HL-60 (cell line): ENCODE data around the gene RAE1.

Experiments
- DNase-seq, 2 experiments: peaks; one replicate each; pipeline ENCODE4 v3.0.0-alpha.2; 2010 to 2020; ENCODE audit warnings: low read depth in 1 of 2, low spot score in 1 of 2
- H3K27ac ChIP-seq: fragments of 250-450 bp; sonication (Bioruptor Pico); replicated peaks from 2 replicates; pipeline ENCODE4 v1.5.1; 2020; ENCODE audit warnings: mild to moderate bottlenecking, moderate library complexity
- H3K27me3 ChIP-seq: fragments of 250-450 bp; sonication (Bioruptor Pico); 2 replicates; pipeline ENCODE4 v1.5.1; 2021; ENCODE audit warnings: mild to moderate bottlenecking, moderate library complexity; ENCODE audit not compliant: insufficient read depth, poor library complexity, severe bottlenecking
- H3K4me3 ChIP-seq: replicated peaks from 2 replicates; pipeline ENCODE4 v1.5.1; 2011; ENCODE audit warnings: mild to moderate bottlenecking, control low read depth, low read length; ENCODE audit not compliant: insufficient read depth
- CTCF ChIP-seq: IDR thresholded peaks from one replicate; pipeline ENCODE4 v1.5.1; 2011; ENCODE audit warnings: low read length, control low read depth, inconsistent platforms; ENCODE audit not compliant: insufficient read depth
- GABPA ChIP-seq: IDR thresholded peaks from 2 replicates; pipeline ENCODE4 v1.6.1; 2012; ENCODE audit warnings: low read depth
- POLR2AphosphoS5 ChIP-seq: IDR thresholded peaks from 2 replicates; pipeline ENCODE4 v1.6.1; 2012; ENCODE audit warnings: low read depth
- REST ChIP-seq: IDR thresholded peaks from 2 replicates; pipeline ENCODE4 v1.6.1; 2012; ENCODE audit warnings: low read depth; ENCODE audit not compliant: insufficient replicate concordance
- SPI1 ChIP-seq: IDR thresholded peaks from 2 replicates; pipeline ENCODE4 v1.6.1; 2012; ENCODE audit warnings: low read depth, mild to moderate bottlenecking, borderline replicate concordance

Gene RAE1

DNA sequence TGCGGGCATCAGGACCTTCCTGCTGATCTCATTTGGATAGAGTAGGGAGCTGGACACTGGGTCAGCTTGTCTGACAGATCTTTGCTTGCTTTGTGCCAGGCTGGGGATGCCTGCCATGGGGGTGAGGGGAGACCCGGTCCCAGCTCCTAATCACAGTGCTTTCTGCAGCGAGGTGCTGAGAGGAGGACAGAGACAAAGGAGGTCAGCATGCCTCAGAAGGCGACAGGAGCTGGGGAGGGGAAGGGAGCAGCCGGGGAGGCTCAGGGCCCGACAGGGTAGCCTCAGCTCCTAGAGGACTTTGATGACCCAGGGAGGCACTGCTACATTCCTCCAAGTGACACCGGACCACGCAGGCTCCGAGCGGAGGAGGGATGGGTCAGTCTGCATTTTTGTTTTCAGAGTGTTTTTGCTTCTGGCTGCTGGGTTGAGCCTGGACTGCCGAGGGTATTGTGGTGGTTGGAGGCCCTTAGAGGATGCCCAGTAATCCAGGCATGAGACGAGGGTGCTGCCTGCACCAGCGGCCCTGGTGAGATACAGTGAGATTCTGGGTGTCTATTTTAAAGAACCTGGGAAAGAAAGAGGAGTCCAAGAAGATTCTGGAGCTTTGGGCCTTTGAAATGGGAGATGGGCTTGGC is 48.0 kb downstream of the RAE1 start:
- TF ChIP-seq GABPA = no peak
- TF ChIP-seq POLR2AphosphoS5 = no peak
- no peak for TF ChIP-seq SPI1
- TF ChIP-seq CTCF = no peak
- TF ChIP-seq REST = no peak
- H3K27me3 ChIP-seq = no peaks in the 10 kb centered on the region
- H3K4me3 ChIP-seq = no peak overlapping the region
- H3K27ac ChIP-seq = no peak overlapping the region
- DNase-seq = no peak

- no peaks in the 10 kb centered on the region for H3K27me3 ChIP-seq
- H3K4me3 ChIP-seq = no peak overlapping the region
- TF ChIP-seq SPI1 = no peak
- TF ChIP-seq POLR2AphosphoS5 = no peak
- no peak for TF ChIP-seq GABPA
- TF ChIP-seq REST = no peak
- TF ChIP-seq CTCF = no peak
- DNase-seq = no peak
- H3K27ac ChIP-seq = no peak overlapping the region
These were observed 48.6 kb downstream of the RAE1 start for GRCh38 chr20:57399587-57400155.

GRCh38 chr20:57400231-57400701 is 49.2 kb downstream of the RAE1 start:
- DNase-seq = no peak
- H3K27me3 ChIP-seq = no peaks in the 10 kb centered on the region
- TF ChIP-seq SPI1 (no peak), CTCF (no peak), POLR2AphosphoS5 (no peak), GABPA (no peak), REST (no peak)
- no peak overlapping the region for H3K4me3 ChIP-seq
- no peak overlapping the region for H3K27ac ChIP-seq
